ENCODE measurements around the gene STYXL2. TPM values are rescaled to one million over a fixed set of nuclear protein-coding genes. Genes with fewer than 3 reads are reported as not detected.

STYXL2 gene
- total and polyA plus RNA-seq, 9 of the 15 experiments (the other 6 are each of a cell fraction or from before 2014, with no cell fraction given), result not detected

DNA sequence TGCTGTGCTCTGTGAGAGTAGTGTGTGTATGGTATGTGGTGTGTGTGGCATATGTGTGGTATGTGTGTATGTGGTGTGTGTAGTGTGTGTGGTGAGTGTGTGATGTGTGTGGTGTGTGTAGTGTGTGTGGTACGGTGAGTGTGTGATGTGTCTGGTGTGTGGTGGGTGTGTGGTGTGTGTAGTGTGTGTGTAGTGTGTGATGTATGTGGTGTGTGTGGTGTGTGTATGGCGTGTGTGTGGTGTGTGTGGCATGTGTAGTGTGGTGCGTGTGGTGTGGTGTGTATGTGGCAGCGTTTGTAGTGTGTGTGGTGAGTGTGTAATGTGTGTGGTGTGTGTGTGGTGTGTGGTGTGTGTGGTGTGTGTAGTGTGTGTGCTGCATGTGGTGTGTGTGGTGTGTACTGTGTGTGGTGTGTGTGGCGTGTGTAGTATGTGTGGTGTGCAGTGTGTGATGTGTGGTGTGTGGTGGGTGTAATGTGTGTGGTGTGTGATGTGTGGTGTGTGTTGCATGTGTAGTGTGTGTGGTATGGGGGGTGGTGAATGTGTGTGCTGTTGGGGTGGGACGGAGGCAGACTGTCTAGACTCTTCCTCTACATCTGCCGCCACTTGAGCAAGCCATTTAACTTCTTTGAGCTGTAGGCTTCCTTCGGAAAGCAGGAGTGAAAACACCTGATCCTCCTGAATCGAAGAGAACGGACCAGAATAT is 37.2 kb upstream of the STYXL2 start (continued):
- TF ChIP-seq, protein P1, sequence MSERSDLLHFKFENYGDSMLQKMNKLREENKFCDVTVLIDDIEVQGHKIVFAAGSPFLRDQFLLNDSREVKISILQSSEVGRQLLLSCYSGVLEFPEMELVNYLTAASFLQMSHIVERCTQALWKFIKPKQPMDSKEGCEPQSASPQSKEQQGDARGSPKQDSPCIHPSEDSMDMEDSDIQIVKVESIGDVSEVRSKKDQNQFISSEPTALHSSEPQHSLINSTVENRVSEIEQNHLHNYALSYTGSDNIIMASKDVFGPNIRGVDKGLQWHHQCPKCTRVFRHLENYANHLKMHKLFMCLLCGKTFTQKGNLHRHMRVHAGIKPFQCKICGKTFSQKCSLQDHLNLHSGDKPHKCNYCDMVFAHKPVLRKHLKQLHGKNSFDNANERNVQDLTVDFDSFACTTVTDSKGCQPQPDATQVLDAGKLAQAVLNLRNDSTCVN (CRISPR knock-in tag; IDR thresholded peaks at IDR 0.05), result peak; percentile 64; the same call in 1 of the 2 replicates
- TF ChIP-seq, protein P2, sequence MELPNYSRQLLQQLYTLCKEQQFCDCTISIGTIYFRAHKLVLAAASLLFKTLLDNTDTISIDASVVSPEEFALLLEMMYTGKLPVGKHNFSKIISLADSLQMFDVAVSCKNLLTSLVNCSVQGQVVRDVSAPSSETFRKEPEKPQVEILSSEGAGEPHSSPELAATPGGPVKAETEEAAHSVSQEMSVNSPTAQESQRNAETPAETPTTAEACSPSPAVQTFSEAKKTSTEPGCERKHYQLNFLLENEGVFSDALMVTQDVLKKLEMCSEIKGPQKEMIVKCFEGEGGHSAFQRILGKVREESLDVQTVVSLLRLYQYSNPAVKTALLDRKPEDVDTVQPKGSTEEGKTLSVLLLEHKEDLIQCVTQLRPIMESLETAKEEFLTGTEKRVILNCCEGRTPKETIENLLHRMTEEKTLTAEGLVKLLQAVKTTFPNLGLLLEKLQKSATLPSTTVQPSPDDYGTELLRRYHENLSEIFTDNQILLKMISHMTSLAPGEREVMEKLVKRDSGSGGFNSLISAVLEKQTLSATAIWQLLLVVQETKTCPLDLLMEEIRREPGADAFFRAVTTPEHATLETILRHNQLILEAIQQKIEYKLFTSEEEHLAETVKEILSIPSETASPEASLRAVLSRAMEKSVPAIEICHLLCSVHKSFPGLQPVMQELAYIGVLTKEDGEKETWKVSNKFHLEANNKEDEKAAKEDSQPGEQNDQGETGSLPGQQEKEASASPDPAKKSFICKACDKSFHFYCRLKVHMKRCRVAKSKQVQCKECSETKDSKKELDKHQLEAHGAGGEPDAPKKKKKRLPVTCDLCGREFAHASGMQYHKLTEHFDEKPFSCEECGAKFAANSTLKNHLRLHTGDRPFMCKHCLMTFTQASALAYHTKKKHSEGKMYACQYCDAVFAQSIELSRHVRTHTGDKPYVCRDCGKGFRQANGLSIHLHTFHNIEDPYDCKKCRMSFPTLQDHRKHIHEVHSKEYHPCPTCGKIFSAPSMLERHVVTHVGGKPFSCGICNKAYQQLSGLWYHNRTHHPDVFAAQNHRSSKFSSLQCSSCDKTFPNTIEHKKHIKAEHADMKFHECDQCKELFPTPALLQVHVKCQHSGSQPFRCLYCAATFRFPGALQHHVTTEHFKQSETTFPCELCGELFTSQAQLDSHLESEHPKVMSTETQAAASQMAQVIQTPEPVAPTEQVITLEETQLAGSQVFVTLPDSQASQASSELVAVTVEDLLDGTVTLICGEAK (IDR thresholded peaks at IDR 0.05), result no peak
- TF ChIP-seq, protein P2 (CRISPR knock-in tag; IDR thresholded peaks at IDR 0.05), result 0 out of 2 replicates have a peak, but pooled peaks have one; percentile 22
- TF ChIP-seq NCOA2 (IDR thresholded peaks at IDR 0.05; ENCODE audit: partially characterized antibody in 2 of 2), result no peak
